GM23338 (cell line): Measurements from ENCODE around the gene ADSS1. TPM values are rescaled to one million over a fixed set of nuclear protein-coding genes. Genes with fewer than 3 reads are reported as not detected.

ENCODE experiments used
- ATAC-seq: fragments of 200-7000 bp; cut with Tn5 transposase; 3 replicates; pipeline ENCODE4 v1.9.1; 2020
- DNase-seq: peaks from one replicate; pipeline ENCODE4 v3.0.0-alpha.2; 2015; ENCODE audit warnings: low spot score
- H2AFZ ChIP-seq: fragments of 200-600 bp; sonication (generic); 2 replicates; pipeline ENCODE4 v1.8.0; 2016; ENCODE audit warnings: antibody characterized with exemption, mild to moderate bottlenecking, moderate library complexity
- H3F3A ChIP-seq: fragments of 200-600 bp; sonication (generic); replicated peaks from 2 replicates; pipeline ENCODE4 v1.8.0; 2017; ENCODE audit warnings: antibody characterized with exemption, mixed run types, low read depth
- H3K27ac ChIP-seq: fragments of 200-600 bp; sonication (generic); 2 replicates; pipeline ENCODE4 v1.6.1; 2016; ENCODE audit warnings: low read depth
- H3K27me3 ChIP-seq: fragments of 200-600 bp; sonication (generic); 2 replicates; pipeline ENCODE4 v1.8.0; 2016; ENCODE audit warnings: mild to moderate bottlenecking, mixed run types, moderate library complexity; ENCODE audit not compliant: insufficient read depth
- H3K36me3 ChIP-seq: fragments of 200-600 bp; sonication (generic); 2 replicates; pipeline ENCODE4 v1.8.0; 2016; ENCODE audit warnings: mild to moderate bottlenecking; ENCODE audit not compliant: insufficient read depth
- H3K4me1 ChIP-seq: fragments of 200-600 bp; sonication (generic); 2 replicates; pipeline ENCODE4 v1.8.0; 2016; ENCODE audit warnings: mild to moderate bottlenecking, moderate library complexity; ENCODE audit not compliant: insufficient read depth
- H3K4me2 ChIP-seq: fragments of 200-600 bp; sonication (generic); 2 replicates; pipeline ENCODE4 v1.7.1; 2017; ENCODE audit warnings: mixed run types
- H3K4me3 ChIP-seq: fragments of 200-600 bp; sonication (generic); 2 replicates; pipeline ENCODE4 v1.6.1; 2016; ENCODE audit warnings: mixed run types
- H3K79me2 ChIP-seq: fragments of 200-600 bp; sonication (generic); replicated peaks from 2 replicates; pipeline ENCODE4 v1.8.0; 2017; ENCODE audit warnings: mild to moderate bottlenecking; ENCODE audit not compliant: insufficient read depth
- H3K9me2 ChIP-seq: fragments of 200-600 bp; sonication (generic); 2 replicates; pipeline ENCODE4 v1.8.0; 2017; ENCODE audit not compliant: insufficient read depth
- H4K20me1 ChIP-seq: fragments of 200-600 bp; sonication (generic); replicated peaks from 2 replicates; pipeline ENCODE4 v1.8.0; 2017; ENCODE audit warnings: mild to moderate bottlenecking; ENCODE audit not compliant: insufficient read depth
- H3K27ac Mint-ChIP-seq: 2 replicates; pipeline ENCODE4 v1.8.0; 2020; ENCODE audit warnings: inconsistent platforms, mild to moderate bottlenecking, moderate library complexity, mixed read lengths
- H3K27me3 Mint-ChIP-seq: 3 replicates; pipeline ENCODE4 v1.8.0; 2022; ENCODE audit warnings: low read depth, mild to moderate bottlenecking, moderate library complexity, mixed read lengths, inconsistent platforms; ENCODE audit not compliant: insufficient read depth, poor library complexity
- H3K36me3 Mint-ChIP-seq: 3 replicates; pipeline ENCODE4 v1.8.0; 2021; ENCODE audit warnings: low read depth, mild to moderate bottlenecking, inconsistent platforms, moderate library complexity, mixed read lengths
- H3K4me1 Mint-ChIP-seq: 3 replicates; pipeline ENCODE4 v1.8.0; 2020; ENCODE audit warnings: mild to moderate bottlenecking, inconsistent platforms, mixed read lengths
- H3K4me3 Mint-ChIP-seq: 3 replicates; pipeline ENCODE4 v1.8.0; 2021; ENCODE audit warnings: moderate library complexity, mild to moderate bottlenecking, inconsistent platforms, mixed read lengths
- H3K9me3 Mint-ChIP-seq: 3 replicates; pipeline ENCODE4 v1.8.0; 2020; ENCODE audit warnings: moderate library complexity, mild to moderate bottlenecking, inconsistent platforms, mixed read lengths
- CREB1 ChIP-seq: fragments of 250-450 bp; sonication (Bioruptor Pico); IDR thresholded peaks from 2 replicates; pipeline ENCODE4 v1.5.0; 2020; ENCODE audit warnings: low read depth, mild to moderate bottlenecking, moderate library complexity
- EZH2 ChIP-seq: fragments of 200-600 bp; sonication (generic); IDR thresholded peaks from one replicate; pipeline ENCODE4 v1.8.0; 2017; ENCODE audit warnings: antibody characterized with exemption, mild to moderate bottlenecking, low read depth; ENCODE audit not compliant: unreplicated experiment
- STAT1 ChIP-seq: IDR thresholded peaks from one replicate; pipeline ENCODE4 v1.6.1; 2016; ENCODE audit warnings: antibody characterized with exemption; ENCODE audit not compliant: unreplicated experiment
- polyA plus RNA-seq: library from polyadenylated mRNA; unstranded; fragments of >200 nt; fragmentation: Nextera tagmentation; extraction: Ambion mirVana; gene quantifications from 2 replicates; pipeline ENCODE4 v1.2.1, GENCODE V29; 2016
- total RNA-seq: library from RNA; depleted of rRNA; stranded (reverse); fragments of >200 nt; shearing (Covaris generic); gene quantifications from 2 replicates; pipeline ENCODE4 v1.2.3, GENCODE V29; 2014
- TF ChIP-seq, protein P1 (sequence below), 2 experiments: fragments of 200-600 bp in 1 of 2; sonication (generic) in 1 of 2; conservative IDR thresholded peaks; 2 replicates each; pipeline versions ENCODE4 v1.5.1 to v1.6.1; 2016 to 2017; ENCODE audit warnings: antibody characterized with exemption in 2 of 2, low read depth in 2 of 2, mild to moderate bottlenecking in 2 of 2, moderate library complexity in 1 of 2

ADSS1 gene
- total and polyA plus RNA-seq, 2 experiments from 2014 or later: 9.5 to 11.6 TPM

DNA sequence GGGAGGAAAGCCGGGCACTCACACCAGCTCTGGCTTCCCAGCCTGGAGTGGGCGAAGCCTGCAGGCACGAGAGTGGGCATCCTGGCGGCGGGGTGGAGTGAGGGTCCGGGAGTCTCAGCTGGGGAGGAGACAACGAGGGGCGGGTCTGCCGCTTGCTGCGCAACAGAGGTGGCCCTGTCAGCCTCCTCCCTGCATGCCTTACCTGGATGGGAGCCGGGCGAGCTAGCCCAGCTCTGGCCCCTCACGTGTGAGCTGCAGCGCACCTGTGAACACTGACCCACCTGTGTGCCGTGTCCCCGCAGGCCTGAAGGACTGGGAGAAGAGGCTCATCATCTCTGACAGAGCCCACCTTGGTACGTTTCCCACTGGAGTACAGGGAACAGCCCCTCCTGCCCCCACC, 15.0 kb downstream of the ADSS1 start:
- Histone ChIP-seq H3K4me3 (no peak overlapping the region), H3K27me3 (no peaks in the 10 kb centered on the region), H3K9me2 (no peaks in the 10 kb centered on the region), H3K79me2 (no peaks in the 10 kb centered on the region), H3F3A (no peaks in the 10 kb centered on the region), H3K27ac (no peak overlapping the region), H2AFZ (no peak overlapping the region), H3K4me1 (no peaks in the 10 kb centered on the region), H3K4me2 (no peak overlapping the region), H3K36me3 (no peaks in the 10 kb centered on the region), H4K20me1 (no peaks in the 10 kb centered on the region)
- DNase-seq: no peak
- no peaks in the 10 kb centered on the region for H3K9me3 Mint-ChIP-seq
- H3K36me3 Mint-ChIP-seq: peaks cover 3% of the 10 kb centered on the region; the same call in 1 of the 3 replicates
- TF ChIP-seq, protein P1, sequence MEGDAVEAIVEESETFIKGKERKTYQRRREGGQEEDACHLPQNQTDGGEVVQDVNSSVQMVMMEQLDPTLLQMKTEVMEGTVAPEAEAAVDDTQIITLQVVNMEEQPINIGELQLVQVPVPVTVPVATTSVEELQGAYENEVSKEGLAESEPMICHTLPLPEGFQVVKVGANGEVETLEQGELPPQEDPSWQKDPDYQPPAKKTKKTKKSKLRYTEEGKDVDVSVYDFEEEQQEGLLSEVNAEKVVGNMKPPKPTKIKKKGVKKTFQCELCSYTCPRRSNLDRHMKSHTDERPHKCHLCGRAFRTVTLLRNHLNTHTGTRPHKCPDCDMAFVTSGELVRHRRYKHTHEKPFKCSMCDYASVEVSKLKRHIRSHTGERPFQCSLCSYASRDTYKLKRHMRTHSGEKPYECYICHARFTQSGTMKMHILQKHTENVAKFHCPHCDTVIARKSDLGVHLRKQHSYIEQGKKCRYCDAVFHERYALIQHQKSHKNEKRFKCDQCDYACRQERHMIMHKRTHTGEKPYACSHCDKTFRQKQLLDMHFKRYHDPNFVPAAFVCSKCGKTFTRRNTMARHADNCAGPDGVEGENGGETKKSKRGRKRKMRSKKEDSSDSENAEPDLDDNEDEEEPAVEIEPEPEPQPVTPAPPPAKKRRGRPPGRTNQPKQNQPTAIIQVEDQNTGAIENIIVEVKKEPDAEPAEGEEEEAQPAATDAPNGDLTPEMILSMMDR (conservative IDR thresholded peaks at IDR 0.05; ENCODE audit: low read depth in 2 of 2): no peak
- peaks cover 18% of the 10 kb centered on the region for H3K27me3 Mint-ChIP-seq
- ATAC-seq: no peak
- no peak overlapping the region for H3K4me3 Mint-ChIP-seq
- H3K4me1 Mint-ChIP-seq: no peaks in the 10 kb centered on the region
- H3K27ac Mint-ChIP-seq: no peak overlapping the region

DNA sequence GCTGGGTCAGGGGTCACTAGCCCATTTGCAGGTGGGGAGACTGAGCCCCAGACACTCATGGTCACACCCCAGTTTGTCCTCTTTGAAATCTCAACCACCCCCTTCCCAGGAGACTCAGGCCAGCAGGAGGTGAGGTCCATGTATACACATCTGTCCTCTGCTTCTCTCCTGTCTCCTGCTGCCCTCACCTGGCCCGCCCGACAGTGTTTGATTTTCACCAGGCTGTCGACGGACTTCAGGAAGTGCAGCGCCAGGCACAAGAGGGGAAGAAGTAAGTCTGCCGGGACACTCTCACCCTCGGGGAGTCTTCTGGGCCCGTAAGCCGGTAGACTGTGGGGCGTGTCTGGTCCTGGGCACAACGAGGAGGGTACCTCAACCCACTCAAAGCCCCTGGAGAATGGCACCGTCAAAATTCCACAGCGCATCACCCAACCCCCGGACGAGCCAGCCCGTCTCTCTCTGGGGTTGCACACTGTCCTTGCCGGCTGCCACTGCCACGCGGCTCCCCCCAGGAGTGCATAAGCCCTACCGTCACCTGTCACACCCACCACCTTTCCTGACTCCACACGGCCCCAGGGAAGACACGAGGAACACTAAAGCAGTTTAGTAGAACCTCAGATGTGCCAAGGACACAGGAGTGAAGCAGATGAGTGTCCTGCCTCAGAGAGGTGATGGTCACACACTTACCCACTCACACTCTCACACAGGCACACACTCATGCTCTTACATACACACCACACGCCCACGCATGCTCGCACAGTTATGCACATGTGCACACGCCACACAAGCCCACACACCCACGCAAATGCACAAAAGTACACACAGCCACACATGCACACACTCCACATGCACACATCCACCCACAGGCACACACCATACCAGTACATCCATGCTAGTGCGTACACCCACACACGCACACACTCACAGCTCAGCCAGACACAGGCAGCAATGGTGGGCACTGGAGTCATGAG, 15.8 kb downstream of the ADSS1 start:
- H3K4me2 ChIP-seq: no peak overlapping the region
- no peak overlapping the region for H2AFZ ChIP-seq
- H3K4me3 ChIP-seq: no peak overlapping the region
- ATAC-seq (no peak), DNase-seq (no peak)
- TF ChIP-seq EZH2: no peak
- no peak for TF ChIP-seq STAT1
- no peak for TF ChIP-seq CREB1 (CRISPR knock-in tag)
- TF ChIP-seq, protein P1 (conservative IDR thresholded peaks at IDR 0.05; ENCODE audit: low read depth in 2 of 2): peak in 1 of 2 experiments; percentile 22; a peak in 2 of 4 replicates
- H3K4me3 Mint-ChIP-seq: no peak overlapping the region
- no peaks in the 10 kb centered on the region for H4K20me1 ChIP-seq
- H3F3A ChIP-seq: no peaks in the 10 kb centered on the region
- H3K27ac ChIP-seq: no peak overlapping the region
- no peaks in the 10 kb centered on the region for H3K9me3 Mint-ChIP-seq
- H3K9me2 ChIP-seq: no peaks in the 10 kb centered on the region
- H3K27me3 Mint-ChIP-seq: peaks cover 17% of the 10 kb centered on the region
- no peaks in the 10 kb centered on the region for H3K79me2 ChIP-seq
- H3K27me3 ChIP-seq: no peaks in the 10 kb centered on the region
- H3K4me1 ChIP-seq: no peaks in the 10 kb centered on the region
- H3K4me1 Mint-ChIP-seq: no peaks in the 10 kb centered on the region
- H3K36me3 Mint-ChIP-seq: peaks cover 3% of the 10 kb centered on the region; the same call in 1 of the 3 replicates
- no peak overlapping the region for H3K27ac Mint-ChIP-seq
- H3K36me3 ChIP-seq: no peaks in the 10 kb centered on the region
